ENCODE results near the gene GNB1.

The GNB1 gene

GRCh38 chr1:1773874-1774273 lies 117.0 kb downstream of the GNB1 start:
- H3K9me2 ChIP-seq (ENCODE audit: low read depth, low read length): no peaks in the 10 kb centered on the region
- no peaks in the 10 kb centered on the region for H3K27me3 ChIP-seq (ENCODE audit: insufficient read depth, low read length)
- H3K4me3 ChIP-seq (ENCODE audit: low read depth, low read length, poor library complexity, severe bottlenecking): no peak overlapping the region
- no peak overlapping the region for H3K9ac ChIP-seq (ENCODE audit: low read length)
- H3K4me2 ChIP-seq (ENCODE audit: low read length): no peak overlapping the region
- peaks cover 71% of the 10 kb centered on the region for H3K36me3 ChIP-seq (ENCODE audit: insufficient read depth, low read length)
- no peak overlapping the region for H3K27ac ChIP-seq (ENCODE audit: low read depth, low read length, poor library complexity, severe bottlenecking)
- H3K79me2 ChIP-seq (ENCODE audit: insufficient read depth, low read length): peaks cover 91% of the 10 kb centered on the region
- H4K20me1 ChIP-seq (ENCODE audit: insufficient read depth, low read length): no peaks in the 10 kb centered on the region
- H3F3A ChIP-seq (ENCODE audit: insufficient read depth, low read length): no peaks in the 10 kb centered on the region
- peaks cover 6% of the 10 kb centered on the region for H3K9me3 ChIP-seq (ENCODE audit: low read length)
- TF ChIP-seq CTCF (IDR thresholded peaks at IDR 0.05; ENCODE audit: low read length) (no peak), EZH2 (IDR thresholded peaks at IDR 0.05; ENCODE audit: borderline replicate concordance, low read length) (no peak)
- H3K4me1 ChIP-seq (ENCODE audit: insufficient read depth, low read length, severe bottlenecking): peaks cover 25% of the 10 kb centered on the region
- no peak overlapping the region for H2AFZ ChIP-seq (ENCODE audit: low read length)

- H3K9me2 ChIP-seq (ENCODE audit: low read depth, low read length): no peaks in the 10 kb centered on the region
- no peak overlapping the region for H3K9ac ChIP-seq (ENCODE audit: low read length)
- H3K27me3 ChIP-seq (ENCODE audit: insufficient read depth, low read length): no peaks in the 10 kb centered on the region
- no peak overlapping the region for H3K4me2 ChIP-seq (ENCODE audit: low read length)
- peaks cover 92% of the 10 kb centered on the region for H3K36me3 ChIP-seq (ENCODE audit: insufficient read depth, low read length)
- H3K4me3 ChIP-seq (ENCODE audit: low read depth, low read length, poor library complexity, severe bottlenecking): no peak overlapping the region
- peaks cover 99% of the 10 kb centered on the region for H3K79me2 ChIP-seq (ENCODE audit: insufficient read depth, low read length)
- H2AFZ ChIP-seq (ENCODE audit: low read length): no peak overlapping the region
- 0 out of 2 replicates have a peak, but pooled peaks cover 3% of the 10 kb centered on the region for H4K20me1 ChIP-seq (ENCODE audit: insufficient read depth, low read length)
- no peaks in the 10 kb centered on the region for H3F3A ChIP-seq (ENCODE audit: insufficient read depth, low read length)
- H3K4me1 ChIP-seq (ENCODE audit: insufficient read depth, low read length, severe bottlenecking): peaks cover 12% of the 10 kb centered on the region
- TF ChIP-seq EZH2 (IDR thresholded peaks at IDR 0.05; ENCODE audit: borderline replicate concordance, low read length) (no peak), CTCF (IDR thresholded peaks at IDR 0.05; ENCODE audit: low read length) (no peak)
- peaks cover 6% of the 10 kb centered on the region for H3K9me3 ChIP-seq (ENCODE audit: low read length)
- no peak overlapping the region for H3K27ac ChIP-seq (ENCODE audit: low read depth, low read length, poor library complexity, severe bottlenecking)
These were observed 119.8 kb downstream of the GNB1 start for GRCh38 chr1:1771096-1771495.

- Histone ChIP-seq H3K9ac (ENCODE audit: low read length) (no peak overlapping the region), H3K4me2 (ENCODE audit: low read length) (no peak overlapping the region), H3K36me3 (ENCODE audit: insufficient read depth, low read length) (peaks cover 94% of the 10 kb centered on the region), H3K27me3 (ENCODE audit: insufficient read depth, low read length) (no peaks in the 10 kb centered on the region), H3F3A (ENCODE audit: insufficient read depth, low read length) (no peaks in the 10 kb centered on the region), H3K9me3 (ENCODE audit: low read length) (peaks cover 6% of the 10 kb centered on the region), H3K4me1 (ENCODE audit: insufficient read depth, low read length, severe bottlenecking) (peaks cover 2% of the 10 kb centered on the region), H3K9me2 (ENCODE audit: low read depth, low read length) (no peaks in the 10 kb centered on the region), H3K4me3 (ENCODE audit: low read depth, low read length, poor library complexity, severe bottlenecking) (no peak overlapping the region), H3K79me2 (ENCODE audit: insufficient read depth, low read length) (peaks cover 99% of the 10 kb centered on the region), H2AFZ (ENCODE audit: low read length) (no peak overlapping the region), H3K27ac (ENCODE audit: low read depth, low read length, poor library complexity, severe bottlenecking) (no peak overlapping the region), H4K20me1 (ENCODE audit: insufficient read depth, low read length) (0 out of 2 replicates have a peak, but pooled peaks cover 3% of the 10 kb centered on the region)
- TF ChIP-seq EZH2 (IDR thresholded peaks at IDR 0.05; ENCODE audit: borderline replicate concordance, low read length) (no peak), CTCF (IDR thresholded peaks at IDR 0.05; ENCODE audit: low read length) (no peak)
These were observed 120.8 kb downstream of the GNB1 start for GRCh38 chr1:1770102-1770501.
